ENCODE data around the gene FHOD1. TPM values are rescaled to one million over a fixed set of nuclear protein-coding genes. Genes with fewer than 3 reads are reported as not detected.

Gene FHOD1
- total and polyA plus RNA-seq, 2 of the 13 experiments (the other 11 are each of a cell fraction or from before 2014, with no cell fraction given) = 20.0 to 20.8 TPM

- TF ChIP-seq ZBTB39 (CRISPR knock-in tag; IDR thresholded peaks at IDR 0.05) (0 out of 2 replicates have a peak, but pooled peaks have one; percentile 54), IRF2 (CRISPR knock-in tag; IDR thresholded peaks at IDR 0.05) (no peak), ELK4 (CRISPR knock-in tag; IDR thresholded peaks at IDR 0.05; ENCODE audit: borderline replicate concordance) (no peak), ZBTB42 (CRISPR knock-in tag; IDR thresholded peaks at IDR 0.05) (no peak), SIN3B (IDR thresholded peaks at IDR 0.05; ENCODE audit: low read length) (no peak), TRAFD1 (CRISPR knock-in tag; IDR thresholded peaks at IDR 0.05; ENCODE audit: borderline replicate concordance) (no peak), RXRA (CRISPR knock-in tag; IDR thresholded peaks at IDR 0.05) (peak; percentile 86), ATF7 (IDR thresholded peaks at IDR 0.05) (no peak), ATF7 (CRISPR knock-in tag; IDR thresholded peaks at IDR 0.05) (no peak), ZNF275 (CRISPR knock-in tag; IDR thresholded peaks at IDR 0.05; ENCODE audit: borderline replicate concordance) (no peak), SSRP1 (CRISPR knock-in tag; IDR thresholded peaks at IDR 0.05) (0 out of 2 replicates have a peak, but pooled peaks have one; percentile 7), ZNF142 (CRISPR knock-in tag; IDR thresholded peaks at IDR 0.05) (no peak), RARG (CRISPR knock-in tag; IDR thresholded peaks at IDR 0.05; ENCODE audit: low read depth) (no peak), PAWR (CRISPR knock-in tag; IDR thresholded peaks at IDR 0.05; ENCODE audit: borderline replicate concordance) (no peak), ZFP1 (CRISPR knock-in tag; IDR thresholded peaks at IDR 0.05) (no peak), ZFP82 (CRISPR knock-in tag; IDR thresholded peaks at IDR 0.05; ENCODE audit: borderline replicate concordance) (no peak), KLF6 (CRISPR knock-in tag; IDR thresholded peaks at IDR 0.05) (no peak)
Observed at GRCh38 chr16:67210069-67210937, 37.0 kb downstream of the FHOD1 start (continued).
